K562 (cell line): ENCODE results near the gene MDH1B. TPM values are rescaled to one million over a fixed set of nuclear protein-coding genes. Genes with fewer than 3 reads are reported as not detected.
A peak's percentile ranks its signal among the peaks of the same experiment; 100 is the strongest.
"Not testable (repeated sequence)": the region's sequence is repeated elsewhere in the genome, so short reads cannot be mapped to it uniquely, and the experiment has no call there.

Experiments
- ATAC-seq: fragments of 200-7000 bp; cut with Tn5 transposase; 3 replicates; pipeline ENCODE4 v1.9.1; 2020; ENCODE audit warnings: moderate library complexity
- BruUV-seq: library from RNA; stranded (reverse); fragments of 400-500 nt; replicated peaks from 2 replicates; lab custom pipeline; 2021; lab: Mats Ljungman, UMichigan
- CTCF ChIA-PET: fragments of 300-600 bp; formaldehyde crosslinking; extraction: SDS; loops from one replicate; lab custom pipeline; 2021; ENCODE audit warnings: low intra/inter-chr PET ratio; lab: Yijun Ruan, JAX
- POLR2A ChIA-PET: fragments of 300-600, 350-650 bp; sonication (Branson Sonifier 250); formaldehyde crosslinking; extraction: SDS; loops from one replicate; lab custom pipeline; 2021; ENCODE audit warnings: antibody characterized with exemption, inconsistent platforms; lab: Yijun Ruan, JAX
- DNase-seq, 4 experiments: peaks; one replicate each; pipeline versions ENCODE4 v3.0.0 to v3.0.0-alpha.2; 2011 to 2018; ENCODE audit warnings: low spot score in 3 of 4, mixed read lengths in 3 of 4; ENCODE audit errors: extremely low read depth in 1 of 4
- FAIRE-seq: peaks from 2 replicates; lab custom pipeline; 2011; peaks lifted over from hg19 to GRCh38; lab: Jason Lieb, UNC
- H2AFZ ChIP-seq: 2 replicates; pipeline ENCODE4 v1.6.0; 2011; ENCODE audit warnings: low read depth, low read length, control low read depth, inconsistent platforms
- H3K27ac ChIP-seq: fragments of 200-600 bp; 3 replicates; pipeline ENCODE4 v1.8.0; 2011; ENCODE audit warnings: low read depth, mild to moderate bottlenecking, control low read depth, inconsistent platforms, low read length, moderate library complexity, mixed read lengths; ENCODE audit errors: extremely low read depth
- H3K27me3 ChIP-seq, 2 experiments: fragments of 300-600 bp in 1 of 2; 2 replicates in 1 of 2; 3 replicates in 1 of 2; pipeline versions ENCODE4 v1.6.0 to v1.8.0; 2011; ENCODE audit warnings: inconsistent platforms in 2 of 2, low read length in 2 of 2, mild to moderate bottlenecking in 1 of 2, mixed read lengths in 1 of 2, moderate library complexity in 1 of 2; ENCODE audit not compliant: control insufficient read depth in 2 of 2, insufficient read depth in 2 of 2
- H3K36me3 ChIP-seq: fragments of 300-600 bp; 3 replicates; pipeline ENCODE4 v1.8.0; 2011; ENCODE audit warnings: mild to moderate bottlenecking, low read length, inconsistent platforms; ENCODE audit not compliant: control insufficient read depth, insufficient read depth
- H3K4me1 ChIP-seq, 2 experiments: fragments of 200-600 bp in 1 of 2; replicated peaks in 1 of 2; 2 replicates in 1 of 2; 3 replicates in 1 of 2; pipeline versions ENCODE4 v1.5.1 to v1.8.0; 2011; ENCODE audit warnings: inconsistent platforms in 2 of 2, low read length in 2 of 2, mild to moderate bottlenecking in 1 of 2, mixed read lengths in 1 of 2, moderate library complexity in 1 of 2; ENCODE audit not compliant: control insufficient read depth in 2 of 2, insufficient read depth in 2 of 2
- H3K4me2 ChIP-seq: 2 replicates; pipeline ENCODE4 v1.6.1; 2011; ENCODE audit warnings: low read length, control low read depth, inconsistent platforms, mixed read lengths; ENCODE audit not compliant: insufficient read depth
- H3K4me3 ChIP-seq: fragments of 200-600 bp; sonication (generic), shearing (Covaris generic); 2 replicates; pipeline ENCODE4 v1.5.1; 2016; ENCODE audit warnings: control low read depth, inconsistent platforms
- H3K79me2 ChIP-seq: fragments of 200-600 bp; 3 replicates; pipeline ENCODE4 v1.8.0; 2011; ENCODE audit warnings: low read length, inconsistent platforms; ENCODE audit not compliant: control insufficient read depth, insufficient read depth
- H3K9ac ChIP-seq, 2 experiments: 2 replicates each; pipeline versions ENCODE4 v1.6.0 to v1.6.1; 2011; ENCODE audit warnings: low read depth in 2 of 2, low read length in 2 of 2, control low read depth in 1 of 2, inconsistent platforms in 1 of 2, mild to moderate bottlenecking in 1 of 2, mixed read lengths in 1 of 2; ENCODE audit not compliant: insufficient read depth in 1 of 2
- H3K9me1 ChIP-seq: one replicate; pipeline ENCODE4 v1.6.0; 2011; ENCODE audit warnings: inconsistent platforms, mild to moderate bottlenecking, low read length, moderate library complexity; ENCODE audit not compliant: control insufficient read depth, insufficient read depth
- H3K9me3 ChIP-seq: replicated peaks from 2 replicates; pipeline ENCODE4 v1.5.1; 2011; ENCODE audit warnings: low read depth, low read length, inconsistent platforms; ENCODE audit not compliant: control insufficient read depth, insufficient read depth
- H4K20me1 ChIP-seq: replicated peaks from 2 replicates; pipeline ENCODE4 v1.6.1; 2011; ENCODE audit warnings: low read length, inconsistent platforms, mixed read lengths; ENCODE audit not compliant: control insufficient read depth, insufficient read depth
- C11orf30 ChIP-seq: fragments of 450-650 bp; IDR thresholded peaks from 2 replicates; pipeline ENCODE4 v1.6.1; 2016; ENCODE audit warnings: low read depth, mild to moderate bottlenecking
- CBFB ChIP-seq: sonication (generic); formaldehyde crosslinking; IDR thresholded peaks from 2 replicates; pipeline ENCODE4 v1.4.0; 2020; ENCODE audit warnings: mild to moderate bottlenecking, missing genetic modification reagents
- ETV1 ChIP-seq: fragments of 450-650 bp; conservative IDR thresholded peaks from 2 replicates; pipeline ENCODE4 v1.6.1; 2016; ENCODE audit warnings: missing genetic modification characterization, control low read depth, low read depth, missing compliant biosample characterization
- GTF2E2 ChIP-seq: fragments of 200-800 bp; sonication (Bioruptor generic); IDR thresholded peaks from 2 replicates; pipeline ENCODE4 v1.6.1; 2016; ENCODE audit warnings: missing genetic modification characterization, missing compliant biosample characterization
- HMG20B ChIP-seq: fragments of 250-450 bp; sonication (Bioruptor Pico); IDR thresholded peaks from 2 replicates; pipeline ENCODE4 v1.5.0; 2021; ENCODE audit warnings: mild to moderate bottlenecking
- KDM1A ChIP-seq, 2 experiments: fragments of 450-650 bp; IDR thresholded peaks; 2 replicates each; pipeline ENCODE4 v1.6.1; 2016; ENCODE audit warnings: mild to moderate bottlenecking in 2 of 2
- MAFG ChIP-seq: fragments of 450-650 bp; conservative IDR thresholded peaks from 2 replicates; pipeline ENCODE4 v1.6.1; 2016; ENCODE audit warnings: missing genetic modification characterization, missing compliant biosample characterization
- NFATC3 ChIP-seq: fragments of 450-650 bp; IDR thresholded peaks from 2 replicates; pipeline ENCODE4 v1.6.1; 2017; ENCODE audit warnings: mild to moderate bottlenecking
- NFE2L1 ChIP-seq: fragments of 450-650 bp; IDR thresholded peaks from 2 replicates; pipeline ENCODE4 v1.6.1; 2016; ENCODE audit warnings: missing genetic modification characterization, low read depth, mild to moderate bottlenecking, missing compliant biosample characterization, moderate library complexity, borderline replicate concordance
- PTBP1 ChIP-seq: fragments of 200-400 bp; formaldehyde crosslinking; IDR thresholded peaks from 2 replicates; pipeline ENCODE4 v1.6.1; 2017; ENCODE audit warnings: low read depth, low read length
- PTTG1 ChIP-seq: fragments of 450-650 bp; IDR thresholded peaks from 2 replicates; pipeline ENCODE4 v1.6.1; 2016; ENCODE audit warnings: low read depth, mild to moderate bottlenecking, missing genetic modification characterization, missing compliant biosample characterization
- RBBP5 ChIP-seq: fragments of 200-600 bp; sonication (generic); IDR thresholded peaks from 2 replicates; pipeline ENCODE4 v1.6.1; 2012; ENCODE audit warnings: borderline replicate concordance, mild to moderate bottlenecking, low read length, control low read depth, inconsistent platforms; ENCODE audit not compliant: insufficient read depth, poor library complexity, severe bottlenecking
- SETDB1 ChIP-seq: IDR thresholded peaks from one replicate; pipeline ENCODE4 v1.6.1; 2012; ENCODE audit warnings: low read length, control low read depth, inconsistent platforms
- TCFL5 ChIP-seq: fragments of 250-450 bp; sonication (Bioruptor Pico); conservative IDR thresholded peaks from 2 replicates; pipeline ENCODE4 v1.6.1; 2021; ENCODE audit warnings: mild to moderate bottlenecking, moderate library complexity, matching md5 sums
- ZNF316 ChIP-seq: fragments of 450-650 bp; IDR thresholded peaks from 2 replicates; pipeline ENCODE4 v1.6.1; 2016
- ZNF445 ChIP-seq: fragments of 250-450 bp; sonication (Bioruptor Pico); IDR thresholded peaks from 2 replicates; pipeline ENCODE4 v1.4.0; 2020; ENCODE audit warnings: low read depth, mild to moderate bottlenecking, moderate library complexity
- WGBS: fragments of 100-300 bp; shearing (Covaris generic); methylation state at CpG from one replicate; pipeline ENCODE4 v1.1.6; 2016; ENCODE audit warnings: low coverage, mixed read lengths; ENCODE audit not compliant: insufficient coverage; ENCODE audit errors: missing lambda C conversion rate; 5-methylcytosine and 5-hydroxymethylcytosine counted together
- in situ Hi-C: fragments of 300-500 bp; cut with MboI; formaldehyde crosslinking; loops from 4 replicates; pipeline ENCODE4 v1.15.0; 2018; ENCODE audit warnings: inconsistent platforms, mixed read lengths
- intact Hi-C: fragments of 100-400 bp; cut with micrococcal nuclease; formaldehyde crosslinking; loops from 2 replicates; pipeline ENCODE4 v1.14.2; 2022
- polyA plus RNA-seq, 8 experiments: library from polyadenylated mRNA; depleted of rRNA in 4 of 8; stranded (reverse) in 5 of 8; unstranded in 3 of 8; fragments of >200 nt; fragmentation: Nextera tagmentation in 2 of 8; fragmentation: Illumina TruSeq in 1 of 8; extraction: Ambion mirVana in 2 of 8; extraction: Trizol in 1 of 8; gene quantifications; 2 replicates each; pipeline versions ENCODE4 v1.2.1 to v1.2.3, GENCODE V29; 2011 to 2014; ENCODE audit warnings: inconsistent platforms in 1 of 8, missing spikeins in 1 of 8
- total RNA-seq, 7 experiments: library from RNA; depleted of rRNA in 6 of 7; stranded (reverse); fragments of >200 nt in 6 of 7; fragmentation: Illumina TruSeq in 2 of 7; extraction: Trizol in 2 of 7; gene quantifications; 2 replicates each; pipeline versions ENCODE4 v1.2.1 to v1.2.3, GENCODE V29; 2011 to 2021; ENCODE audit warnings: low replicate concordance in 1 of 7

Gene MDH1B
- total and polyA plus RNA-seq, 9 of the 15 experiments (the other 6 are each of a cell fraction or from before 2014, with no cell fraction given) = 0.06 to 0.16 (median 0.14) TPM; not detected in 5

DNA sequence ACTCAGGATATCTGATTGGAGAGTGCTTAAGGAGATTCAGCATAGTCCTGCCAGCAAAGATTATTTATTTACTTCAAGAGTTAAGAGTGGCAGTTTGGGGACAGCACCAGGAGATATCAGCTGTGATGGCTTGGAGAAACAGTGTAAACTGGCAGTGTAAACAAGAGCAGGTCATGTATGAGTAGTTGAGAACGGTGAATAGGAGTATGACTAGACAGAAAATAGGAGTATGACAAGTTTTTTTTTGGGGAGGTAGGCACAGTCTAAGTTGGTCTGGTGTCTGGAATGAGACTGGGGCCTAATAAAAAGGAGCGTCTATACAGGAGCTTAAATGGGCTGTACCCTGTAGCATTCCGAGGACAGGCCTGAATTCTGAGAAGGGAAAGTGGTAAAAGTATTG is 42.5 kb upstream of the MDH1B start:
- in situ Hi-C loops, H2AFZ ChIP-seq, H3K79me2 ChIP-seq, ATAC-seq, DNase-seq, H3K4me3 ChIP-seq, BruUV-seq, H3K36me3 ChIP-seq, CTCF ChIA-PET, H3K9ac ChIP-seq, H3K9me1 ChIP-seq, H3K27ac ChIP-seq, H3K4me1 ChIP-seq, H3K4me2 ChIP-seq, POLR2A ChIA-PET, FAIRE-seq, H3K27me3 ChIP-seq, H3K9me3 ChIP-seq, H4K20me1 ChIP-seq: not testable (repeated sequence)
- 11% methylated on average over 1 of the region's 3 CpGs for WGBS
- intact Hi-C loops = loop anchor here (10.0 kb wide), 1 partner anchor 927 kb away; no protein-coding TSS in a partner anchor
- TF ChIP-seq MAFG (tag) = peak; percentile 65; the same call in 1 of the 2 replicates
- TF ChIP-seq C11orf30 = peak; percentile 34; the same call in 1 of the 2 replicates
- TF ChIP-seq ZNF316 = peak; percentile 78
- 0 out of 2 replicates have a peak, but pooled peaks have one; percentile 22 for TF ChIP-seq NFE2L1 (tag)

DNA sequence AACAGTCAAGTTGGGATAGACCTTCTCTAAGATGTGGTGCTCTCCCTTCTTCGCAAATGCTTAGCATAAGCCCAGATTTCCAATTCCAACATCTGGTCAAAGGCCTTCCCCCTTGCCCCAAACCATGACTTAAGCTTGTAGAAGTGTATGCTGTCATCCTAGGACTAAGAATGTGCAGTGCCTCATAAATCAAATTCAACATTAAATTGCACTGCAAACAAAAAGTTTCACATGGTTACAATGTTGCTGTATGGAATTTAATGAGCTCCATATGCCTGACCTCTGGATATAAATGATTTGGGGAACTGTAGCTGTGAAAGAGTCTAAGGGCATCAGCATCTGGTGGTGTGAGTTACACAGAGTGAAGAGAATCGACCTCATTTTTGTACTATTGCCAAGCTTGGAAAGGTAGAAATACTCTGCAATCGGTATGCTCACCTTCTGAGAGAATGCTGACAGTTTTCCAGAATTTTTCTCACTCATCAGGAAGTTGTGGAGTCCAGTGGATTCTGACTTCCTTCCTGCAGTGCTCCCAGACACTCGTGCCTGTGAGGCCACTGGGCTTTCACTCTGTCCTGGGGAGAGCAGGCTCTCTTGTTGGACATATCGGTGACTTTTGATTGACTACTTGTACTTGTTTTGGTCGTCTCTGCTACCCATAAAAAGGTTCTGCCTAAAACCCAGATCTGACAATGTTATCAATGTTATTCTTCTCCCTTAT is 40.9 kb upstream of the MDH1B start:
- POLR2A ChIA-PET = interaction anchor here (0.7 kb wide), 1 partner anchor 13 kb away, joined by 5 read pairs; no protein-coding TSS in a partner anchor
- intact Hi-C loops = loop anchor here (10.0 kb wide), 1 partner anchor 929 kb away; no protein-coding TSS in a partner anchor
- Histone ChIP-seq H3K9ac (no peak overlapping the region), H3K36me3 (no peaks in the 10 kb centered on the region), H3K27ac (no peak overlapping the region), H3K9me3 (no peaks in the 10 kb centered on the region), H3K27me3 (no peaks in the 10 kb centered on the region), H3K79me2 (no peaks in the 10 kb centered on the region), H3K4me3 (no peak overlapping the region), H3K9me1 (no peaks in the 10 kb centered on the region), H3K4me2 (no peak overlapping the region), H2AFZ (no peak overlapping the region), H3K4me1 (no peaks in the 10 kb centered on the region), H4K20me1 (no peaks in the 10 kb centered on the region)
- 27% methylated on average over 6 of the region's 6 CpGs for WGBS
- no TSS peak for BruUV-seq
- DNase-seq (no peak), ATAC-seq (no peak), FAIRE-seq (no peak)
- CTCF ChIA-PET = no interaction called here
- TF ChIP-seq RBBP5 = no peak
- no peak for TF ChIP-seq HMG20B (CRISPR knock-in tag)
- TF ChIP-seq TCFL5 (CRISPR knock-in tag) = no peak
- no peak for TF ChIP-seq NFATC3
- no peak for TF ChIP-seq PTBP1
- TF ChIP-seq ETV1 (tag) = no peak
- TF ChIP-seq GTF2E2 = no peak
- TF ChIP-seq KDM1A (IDR thresholded peaks at IDR 0.05) = no peak
- TF ChIP-seq PTTG1 (tag) = no peak
- TF ChIP-seq CBFB (CRISPR knock-in tag) = no peak
- no peak for TF ChIP-seq SETDB1
- no peak for TF ChIP-seq ZNF445 (CRISPR knock-in tag)
- in situ Hi-C loops = no loop called here
